Neural crest cell (in vitro differentiated cells): ENCODE measurements around the gene SPOCK2. TPM values are rescaled to one million over a fixed set of nuclear protein-coding genes. Genes with fewer than 3 reads are reported as not detected.
A peak's percentile ranks its signal among the peaks of the same experiment; 100 is the strongest.

Source experiments
- DNase-seq: peaks from one replicate; pipeline ENCODE4 v3.0.0; 2021; ENCODE audit warnings: low read depth, mixed read lengths, low spot score
- H3K27ac Mint-ChIP-seq: one replicate; pipeline ENCODE4 v1.8.0; 2021; ENCODE audit warnings: mild to moderate bottlenecking, mixed read lengths; ENCODE audit not compliant: unreplicated experiment
- H3K27me3 Mint-ChIP-seq: 2 replicates; pipeline ENCODE4 v1.8.0; 2021; ENCODE audit warnings: low read depth, mild to moderate bottlenecking, mixed read lengths
- H3K36me3 Mint-ChIP-seq: 2 replicates; pipeline ENCODE4 v1.8.0; 2021; ENCODE audit warnings: low read depth, mild to moderate bottlenecking, mixed read lengths
- H3K4me1 Mint-ChIP-seq: 2 replicates; pipeline ENCODE4 v1.8.0; 2021; ENCODE audit warnings: mixed read lengths
- H3K4me3 Mint-ChIP-seq: one replicate; pipeline ENCODE4 v1.8.0; 2021; ENCODE audit warnings: mild to moderate bottlenecking, mixed read lengths
- H3K9me3 Mint-ChIP-seq: 2 replicates; pipeline ENCODE4 v1.8.0; 2021; ENCODE audit warnings: mixed read lengths
- total RNA-seq: library from RNA; stranded (reverse); gene quantifications from 2 replicates; pipeline ENCODE4 v1.2.1, GENCODE V29; 2021
- TF ChIP-seq, protein P1 (sequence below): fragments of 200-600 bp; sonication (generic); conservative IDR thresholded peaks from 2 replicates; pipeline ENCODE4 v1.5.0; 2021; ENCODE audit warnings: antibody characterized with exemption, mild to moderate bottlenecking

Gene SPOCK2
- total RNA-seq, 1 donor from 2014 or later, result 1.4 TPM

GRCh38 chr10:72061930-72062329 lies 26.4 kb downstream of the SPOCK2 start:
- H3K27me3 Mint-ChIP-seq, result no peaks in the 10 kb centered on the region
- DNase-seq, result no peak
- TF ChIP-seq, protein P1, sequence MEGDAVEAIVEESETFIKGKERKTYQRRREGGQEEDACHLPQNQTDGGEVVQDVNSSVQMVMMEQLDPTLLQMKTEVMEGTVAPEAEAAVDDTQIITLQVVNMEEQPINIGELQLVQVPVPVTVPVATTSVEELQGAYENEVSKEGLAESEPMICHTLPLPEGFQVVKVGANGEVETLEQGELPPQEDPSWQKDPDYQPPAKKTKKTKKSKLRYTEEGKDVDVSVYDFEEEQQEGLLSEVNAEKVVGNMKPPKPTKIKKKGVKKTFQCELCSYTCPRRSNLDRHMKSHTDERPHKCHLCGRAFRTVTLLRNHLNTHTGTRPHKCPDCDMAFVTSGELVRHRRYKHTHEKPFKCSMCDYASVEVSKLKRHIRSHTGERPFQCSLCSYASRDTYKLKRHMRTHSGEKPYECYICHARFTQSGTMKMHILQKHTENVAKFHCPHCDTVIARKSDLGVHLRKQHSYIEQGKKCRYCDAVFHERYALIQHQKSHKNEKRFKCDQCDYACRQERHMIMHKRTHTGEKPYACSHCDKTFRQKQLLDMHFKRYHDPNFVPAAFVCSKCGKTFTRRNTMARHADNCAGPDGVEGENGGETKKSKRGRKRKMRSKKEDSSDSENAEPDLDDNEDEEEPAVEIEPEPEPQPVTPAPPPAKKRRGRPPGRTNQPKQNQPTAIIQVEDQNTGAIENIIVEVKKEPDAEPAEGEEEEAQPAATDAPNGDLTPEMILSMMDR, result no peak
- no peaks in the 10 kb centered on the region for H3K36me3 Mint-ChIP-seq
- H3K4me3 Mint-ChIP-seq, result no peak overlapping the region
- H3K9me3 Mint-ChIP-seq, result no peaks in the 10 kb centered on the region
- H3K4me1 Mint-ChIP-seq, result peaks cover 4% of the 10 kb centered on the region
- no peak overlapping the region for H3K27ac Mint-ChIP-seq

DNA sequence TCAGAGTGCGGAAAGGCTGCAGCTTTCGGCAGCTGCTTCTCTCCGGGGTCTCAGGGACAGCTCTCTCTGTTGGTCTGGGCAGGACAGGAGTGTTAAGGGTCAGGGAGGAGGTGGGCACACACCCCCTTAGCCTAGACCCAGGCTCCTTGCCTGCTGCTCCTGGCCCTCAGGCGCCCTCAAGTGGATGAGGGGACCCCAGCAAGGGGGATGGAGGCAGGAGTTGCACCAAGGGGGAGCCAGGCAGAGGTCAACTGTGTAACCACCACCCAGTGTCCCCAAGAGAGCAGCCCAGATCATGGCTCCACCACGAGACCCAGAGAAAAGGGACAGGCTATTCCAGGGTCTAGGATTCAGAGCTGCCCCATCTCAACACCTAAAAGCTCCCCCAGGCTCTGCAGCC lies 26.9 kb downstream of the SPOCK2 start:
- H3K27me3 Mint-ChIP-seq, result no peaks in the 10 kb centered on the region
- no peak overlapping the region for H3K4me3 Mint-ChIP-seq
- no peak overlapping the region for H3K27ac Mint-ChIP-seq
- peaks cover 4% of the 10 kb centered on the region for H3K4me1 Mint-ChIP-seq
- DNase-seq, result no peak
- TF ChIP-seq, protein P1, result no peak
- no peaks in the 10 kb centered on the region for H3K36me3 Mint-ChIP-seq
- no peaks in the 10 kb centered on the region for H3K9me3 Mint-ChIP-seq

DNA sequence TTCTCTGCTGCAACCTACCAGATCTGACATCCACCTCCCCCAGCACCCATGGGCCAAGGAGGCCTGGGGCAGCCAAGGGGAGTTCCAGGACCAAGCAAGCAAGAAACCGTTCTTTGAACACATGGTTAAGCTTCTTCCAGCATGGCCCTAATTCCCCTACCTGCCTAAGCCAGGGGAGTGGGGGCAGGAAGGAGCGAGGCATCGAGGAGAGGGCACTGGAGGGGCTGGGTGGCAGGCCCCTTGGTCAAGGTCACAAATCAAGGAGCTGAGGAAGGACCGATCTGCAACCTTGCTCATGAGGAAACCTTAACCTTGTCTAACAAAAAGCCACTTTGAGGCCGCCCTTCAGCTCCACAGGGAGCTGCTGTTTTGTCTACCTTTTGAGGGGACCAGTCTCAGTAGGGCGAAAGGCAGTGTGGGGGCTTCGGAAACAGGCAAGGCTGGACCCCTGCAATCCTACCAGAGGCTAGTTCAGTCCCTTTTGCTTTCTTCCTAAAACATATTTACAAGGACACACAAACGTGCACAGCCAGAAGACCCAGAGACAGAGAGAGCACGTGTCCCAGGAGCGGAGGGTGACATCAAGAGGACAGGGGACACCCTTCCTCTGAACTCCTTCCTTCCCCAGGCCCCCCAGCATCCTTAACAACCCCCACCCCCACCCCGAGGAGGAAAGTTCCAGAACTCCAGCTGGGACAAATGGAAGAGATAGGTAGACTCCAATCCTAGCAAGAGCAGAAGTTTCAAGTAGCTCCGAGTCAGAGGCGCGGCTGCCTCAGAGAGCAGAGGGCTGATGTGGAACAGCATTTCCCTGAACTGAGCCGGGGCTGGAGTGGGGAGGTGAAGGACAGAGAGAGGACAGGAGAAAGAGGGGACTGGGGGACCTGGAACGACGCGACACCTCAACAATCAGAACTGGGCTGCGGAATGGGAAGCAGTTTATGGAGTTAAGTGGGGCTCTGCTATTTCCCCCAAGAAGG lies 28.2 kb downstream of the SPOCK2 start:
- no peak for DNase-seq
- TF ChIP-seq, protein P1, result no peak

GRCh38 chr10:72058989-72059842 lies 29.1 kb downstream of the SPOCK2 start:
- no peaks in the 10 kb centered on the region for H3K9me3 Mint-ChIP-seq
- H3K27ac Mint-ChIP-seq, result no peak overlapping the region
- TF ChIP-seq, protein P1, result no peak
- H3K36me3 Mint-ChIP-seq, result no peaks in the 10 kb centered on the region
- H3K4me3 Mint-ChIP-seq, result no peak overlapping the region
- H3K27me3 Mint-ChIP-seq, result no peaks in the 10 kb centered on the region
- peaks cover 7% of the 10 kb centered on the region for H3K4me1 Mint-ChIP-seq
- no peak for DNase-seq

More for the DNA sequence above, 28.2 kb downstream of the SPOCK2 start:
- peak overlapping the region; percentile 85 for H3K27ac Mint-ChIP-seq
- H3K27me3 Mint-ChIP-seq, result no peaks in the 10 kb centered on the region
- no peak overlapping the region for H3K4me3 Mint-ChIP-seq
- H3K9me3 Mint-ChIP-seq, result no peaks in the 10 kb centered on the region
- H3K36me3 Mint-ChIP-seq, result no peaks in the 10 kb centered on the region
- H3K4me1 Mint-ChIP-seq, result peaks cover 7% of the 10 kb centered on the region

DNA sequence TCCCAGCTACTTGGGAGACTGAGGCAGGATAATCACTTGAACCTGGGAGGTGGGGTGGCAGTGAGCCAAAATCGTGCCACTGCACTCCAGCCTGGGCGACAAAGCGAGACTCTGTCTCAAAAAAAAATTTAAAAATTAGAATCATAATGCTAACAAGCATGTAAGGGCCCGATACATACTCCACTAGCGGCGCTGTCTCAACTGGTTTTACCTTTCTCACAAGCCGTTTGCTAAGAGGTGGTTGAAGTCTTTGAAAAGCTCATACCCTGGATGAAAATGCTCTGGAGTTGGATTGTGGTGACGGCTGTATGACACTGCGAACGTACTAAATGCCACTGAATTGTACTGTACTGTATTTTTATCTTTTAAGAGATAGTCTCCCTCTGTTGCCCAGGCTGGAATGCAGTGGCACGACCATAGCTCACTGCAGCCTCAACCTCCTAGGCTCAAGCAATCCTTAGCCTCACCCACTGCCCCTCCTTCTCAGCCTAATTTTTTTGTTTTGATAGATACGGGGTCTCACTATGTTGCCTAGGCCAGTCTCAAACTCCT lies 29.9 kb downstream of the SPOCK2 start:
- no peaks in the 10 kb centered on the region for H3K36me3 Mint-ChIP-seq
- H3K27ac Mint-ChIP-seq, result no peak overlapping the region
- DNase-seq, result no peak
- H3K4me3 Mint-ChIP-seq, result no peak overlapping the region
- H3K27me3 Mint-ChIP-seq, result no peaks in the 10 kb centered on the region
- H3K4me1 Mint-ChIP-seq, result peaks cover 7% of the 10 kb centered on the region
- H3K9me3 Mint-ChIP-seq, result no peaks in the 10 kb centered on the region
- TF ChIP-seq, protein P1, result no peak
